ENCODE measurements around the gene C5orf15. TPM values are rescaled to one million over a fixed set of nuclear protein-coding genes. Genes with fewer than 3 reads are reported as not detected.

Gene C5orf15
- total and polyA plus RNA-seq, 4 donors: 21.6 to 118 (median 40.0) TPM

DNA sequence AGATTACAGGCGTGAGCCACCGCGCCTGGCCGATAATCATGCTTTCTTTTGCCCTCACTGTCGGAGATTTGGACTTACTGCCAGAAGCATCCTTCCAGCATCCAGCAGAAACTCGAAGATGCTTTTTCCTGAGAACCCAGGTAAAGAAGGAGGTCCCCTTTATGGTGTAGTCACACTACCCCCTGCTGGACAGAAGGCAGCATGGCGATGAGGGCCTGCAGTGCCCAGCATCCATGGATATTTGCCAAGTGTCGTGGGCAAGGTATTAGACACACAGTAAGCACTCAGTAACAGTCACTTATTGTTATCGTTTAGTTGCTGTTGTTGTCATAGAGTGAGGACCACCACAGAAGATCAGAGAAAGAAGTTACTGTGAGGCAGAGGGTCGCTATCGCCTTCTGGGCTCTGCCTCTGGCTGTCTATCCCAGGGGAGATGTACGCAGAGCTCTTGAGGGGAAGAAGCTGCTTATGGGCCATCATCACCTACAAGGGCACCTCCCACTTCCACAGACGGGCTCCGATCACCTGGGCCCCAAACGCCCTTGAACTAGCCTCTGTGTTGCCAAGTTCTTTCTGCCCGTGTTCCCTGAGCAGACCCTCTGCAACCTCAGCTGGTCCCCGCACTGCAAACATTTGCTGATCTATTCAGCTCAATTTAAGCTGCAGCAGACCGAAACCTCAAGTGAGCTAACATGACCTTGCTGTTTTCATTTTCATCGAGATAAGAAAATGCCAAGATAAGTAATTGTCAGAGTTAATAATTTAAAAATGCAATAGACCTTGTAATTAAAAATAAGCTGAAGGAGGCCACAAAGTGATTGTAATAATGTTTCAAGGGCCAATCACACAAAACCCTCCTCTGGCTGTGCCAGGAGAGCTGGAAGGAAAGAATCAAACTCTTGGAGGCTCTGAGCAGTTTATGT lies 23.9 kb downstream of the C5orf15 start:
- Histone ChIP-seq H3K27ac (ENCODE audit: low read depth in 1 of 2, low read length in 1 of 2) (no peak overlapping the region), H3K4me3 (no peak overlapping the region), H3K9me3 (ENCODE audit: control insufficient read depth in 4 of 4, insufficient read depth in 3 of 4, low read length in 3 of 4) (no peaks in the 10 kb centered on the region), H3K27me3 (ENCODE audit: control insufficient read depth in 3 of 3, insufficient read depth in 3 of 3, low read length in 2 of 3) (no peaks in the 10 kb centered on the region), H3K9ac (ENCODE audit: insufficient read depth in 1 of 2, low read length in 2 of 2) (no peak overlapping the region), H3K36me3 (ENCODE audit: control insufficient read depth in 4 of 4, insufficient read depth in 4 of 4, low read length in 4 of 4) (no peaks in the 10 kb centered on the region), H3K4me1 (ENCODE audit: control insufficient read depth in 5 of 5, insufficient read depth in 5 of 5, low read length in 5 of 5) (peaks cover 0 to 6% (median 4%) of the 10 kb centered on the region in 5 donors)
- DNase-seq: peak; percentile 69 to 77 (median 69)
- TF ChIP-seq, protein P1, sequence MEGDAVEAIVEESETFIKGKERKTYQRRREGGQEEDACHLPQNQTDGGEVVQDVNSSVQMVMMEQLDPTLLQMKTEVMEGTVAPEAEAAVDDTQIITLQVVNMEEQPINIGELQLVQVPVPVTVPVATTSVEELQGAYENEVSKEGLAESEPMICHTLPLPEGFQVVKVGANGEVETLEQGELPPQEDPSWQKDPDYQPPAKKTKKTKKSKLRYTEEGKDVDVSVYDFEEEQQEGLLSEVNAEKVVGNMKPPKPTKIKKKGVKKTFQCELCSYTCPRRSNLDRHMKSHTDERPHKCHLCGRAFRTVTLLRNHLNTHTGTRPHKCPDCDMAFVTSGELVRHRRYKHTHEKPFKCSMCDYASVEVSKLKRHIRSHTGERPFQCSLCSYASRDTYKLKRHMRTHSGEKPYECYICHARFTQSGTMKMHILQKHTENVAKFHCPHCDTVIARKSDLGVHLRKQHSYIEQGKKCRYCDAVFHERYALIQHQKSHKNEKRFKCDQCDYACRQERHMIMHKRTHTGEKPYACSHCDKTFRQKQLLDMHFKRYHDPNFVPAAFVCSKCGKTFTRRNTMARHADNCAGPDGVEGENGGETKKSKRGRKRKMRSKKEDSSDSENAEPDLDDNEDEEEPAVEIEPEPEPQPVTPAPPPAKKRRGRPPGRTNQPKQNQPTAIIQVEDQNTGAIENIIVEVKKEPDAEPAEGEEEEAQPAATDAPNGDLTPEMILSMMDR (IDR thresholded peaks at IDR 0.05; ENCODE audit: control extremely low read depth, extremely low read depth): peak; percentile 31
- no peak for ATAC-seq (ENCODE audit: insufficient read depth, low FRiP score)
- 55 to 70% methylated on average over 19 of the region's 19 CpGs for WGBS, 2 donors

DNA sequence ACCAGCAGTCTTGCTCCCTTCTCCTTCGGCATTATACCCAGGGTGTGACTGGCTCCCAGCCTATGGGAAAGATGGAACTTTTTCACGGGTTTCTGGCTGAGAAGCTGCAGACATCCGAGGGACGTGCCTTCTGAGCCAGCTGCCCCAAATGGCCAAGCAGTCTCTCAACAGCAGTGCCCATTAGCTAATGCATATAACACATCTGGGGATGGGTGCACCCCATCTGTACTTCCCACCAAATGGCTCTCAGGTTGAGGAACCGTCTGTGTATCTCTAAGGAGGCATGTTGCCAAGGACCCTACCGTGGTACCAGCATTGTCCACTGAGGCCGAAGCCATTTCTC lies 25.0 kb downstream of the C5orf15 start:
- no peak for DNase-seq
- Histone ChIP-seq H3K9me3 (ENCODE audit: control insufficient read depth in 4 of 4, insufficient read depth in 3 of 4, low read length in 3 of 4) (no peaks in the 10 kb centered on the region), H3K27ac (ENCODE audit: low read depth in 1 of 2, low read length in 1 of 2) (no peak overlapping the region), H3K4me1 (ENCODE audit: control insufficient read depth in 5 of 5, insufficient read depth in 5 of 5, low read length in 5 of 5) (peaks cover 0 to 6% (median 4%) of the 10 kb centered on the region in 5 donors), H3K36me3 (ENCODE audit: control insufficient read depth in 4 of 4, insufficient read depth in 4 of 4, low read length in 4 of 4) (no peaks in the 10 kb centered on the region), H3K9ac (ENCODE audit: insufficient read depth in 1 of 2, low read length in 2 of 2) (no peak overlapping the region), H3K4me3 (no peak overlapping the region), H3K27me3 (ENCODE audit: control insufficient read depth in 3 of 3, insufficient read depth in 3 of 3, low read length in 2 of 3) (no peaks in the 10 kb centered on the region)
- WGBS, 2 donors: 79 to 90% methylated on average over 7 of the region's 7 CpGs
- TF ChIP-seq, protein P1 (IDR thresholded peaks at IDR 0.05; ENCODE audit: control extremely low read depth, extremely low read depth): no peak
- ATAC-seq (ENCODE audit: insufficient read depth, low FRiP score): no peak

DNA sequence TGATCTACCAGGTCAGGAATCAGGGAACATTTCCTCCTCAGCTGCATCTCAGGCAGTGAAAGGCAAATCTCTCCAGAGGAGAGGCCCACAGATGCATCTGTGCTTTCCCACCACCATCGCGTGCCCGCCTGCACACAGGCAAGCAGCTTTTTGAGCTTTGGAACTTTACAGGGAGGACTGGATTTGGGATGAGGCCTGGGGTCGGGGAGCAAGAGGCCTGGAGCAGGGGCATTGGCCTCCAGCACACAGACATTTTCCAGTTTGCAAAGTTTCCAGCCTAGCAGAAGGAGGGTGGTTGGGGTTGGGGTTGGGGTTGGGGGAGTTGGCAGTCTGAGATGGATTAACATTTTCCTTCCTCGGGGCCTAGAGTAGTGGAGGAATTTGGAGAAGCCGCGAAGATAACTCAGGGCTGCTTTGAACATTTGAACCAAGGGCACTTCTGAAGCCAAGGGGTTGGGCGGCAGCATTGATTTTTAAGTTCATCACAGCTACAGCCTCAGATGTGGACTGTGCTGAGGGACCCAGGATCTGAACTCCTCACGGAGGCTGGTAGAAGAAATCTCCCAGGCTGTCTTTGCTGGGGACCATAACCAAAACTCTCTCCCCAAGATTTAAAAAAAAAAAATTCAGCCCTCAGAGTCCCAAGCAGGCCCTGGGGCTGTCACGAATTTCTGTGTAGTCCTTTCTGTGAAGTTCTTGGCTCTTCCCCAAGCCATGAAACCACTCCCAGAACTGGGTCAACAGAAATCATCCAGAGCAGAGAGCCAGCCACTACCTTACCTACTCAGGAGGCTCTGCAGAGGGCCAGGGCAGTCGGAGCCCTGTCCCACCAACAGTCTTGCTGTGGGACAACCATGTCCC lies 25.6 kb downstream of the C5orf15 start:
- Histone ChIP-seq H3K27ac (ENCODE audit: low read depth in 1 of 2, low read length in 1 of 2) (no peak overlapping the region), H3K9ac (ENCODE audit: insufficient read depth in 1 of 2, low read length in 2 of 2) (no peak overlapping the region), H3K4me1 (ENCODE audit: control insufficient read depth in 5 of 5, insufficient read depth in 5 of 5, low read length in 5 of 5) (peaks cover 0 to 6% (median 4%) of the 10 kb centered on the region in 5 donors), H3K9me3 (ENCODE audit: control insufficient read depth in 4 of 4, insufficient read depth in 3 of 4, low read length in 3 of 4) (no peaks in the 10 kb centered on the region), H3K36me3 (ENCODE audit: control insufficient read depth in 4 of 4, insufficient read depth in 4 of 4, low read length in 4 of 4) (no peaks in the 10 kb centered on the region), H3K4me3 (no peak overlapping the region), H3K27me3 (ENCODE audit: control insufficient read depth in 3 of 3, insufficient read depth in 3 of 3, low read length in 2 of 3) (no peaks in the 10 kb centered on the region)
- TF ChIP-seq, protein P1 (IDR thresholded peaks at IDR 0.05; ENCODE audit: control extremely low read depth, extremely low read depth): no peak
- 65 to 81% methylated on average over 11 of the region's 11 CpGs for WGBS, 2 donors
- ATAC-seq (ENCODE audit: insufficient read depth, low FRiP score): no peak
- peak in 1 of 3 donors; percentile 49 for DNase-seq

Data from lung (tissue), 12 donors.